Raji (cell line): Measurements from ENCODE around the gene HSD11B2.

Source experiments
- POLR2A ChIP-seq: IDR thresholded peaks from 2 replicates; pipeline ENCODE4 v1.6.1; 2011; ENCODE audit warnings: low read depth, low read length, control low read depth; ENCODE audit not compliant: insufficient read depth

HSD11B2 gene

GRCh38 chr16:67448580-67448979 is 17.7 kb downstream of the HSD11B2 start:
- TF ChIP-seq POLR2A: no peak

- TF ChIP-seq POLR2A: no peak
These were observed 18.4 kb downstream of the HSD11B2 start for GRCh38 chr16:67449336-67449735.

- TF ChIP-seq POLR2A: no peak
These were observed 18.8 kb downstream of the HSD11B2 start for GRCh38 chr16:67449739-67450138.

- no peak for TF ChIP-seq POLR2A
These were observed 20.3 kb downstream of the HSD11B2 start for GRCh38 chr16:67451061-67451703.

GRCh38 chr16:67451704-67452435 is 20.9 kb downstream of the HSD11B2 start:
- TF ChIP-seq POLR2A: no peak

- no peak for TF ChIP-seq POLR2A
These were observed 23.2 kb downstream of the HSD11B2 start for GRCh38 chr16:67454104-67454503.

GRCh38 chr16:67454852-67455251 is 23.9 kb downstream of the HSD11B2 start:
- no peak for TF ChIP-seq POLR2A

- TF ChIP-seq POLR2A: no peak
These were observed 25.6 kb downstream of the HSD11B2 start for GRCh38 chr16:67456391-67457081.

- TF ChIP-seq POLR2A: no peak
These were observed 26.7 kb downstream of the HSD11B2 start for GRCh38 chr16:67457611-67458010.

- TF ChIP-seq POLR2A: no peak
These were observed 27.3 kb downstream of the HSD11B2 start for GRCh38 chr16:67458121-67458641.

- no peak for TF ChIP-seq POLR2A
These were observed 28.3 kb downstream of the HSD11B2 start for GRCh38 chr16:67459066-67459860.

GRCh38 chr16:67459861-67460150 is 28.9 kb downstream of the HSD11B2 start:
- no peak for TF ChIP-seq POLR2A

GRCh38 chr16:67460168-67460567 is 29.2 kb downstream of the HSD11B2 start:
- no peak for TF ChIP-seq POLR2A

GRCh38 chr16:67460961-67461360 is 30.0 kb downstream of the HSD11B2 start:
- TF ChIP-seq POLR2A: no peak

- TF ChIP-seq POLR2A: no peak
These were observed 30.8 kb downstream of the HSD11B2 start for GRCh38 chr16:67461600-67462278.
